B cell (primary cell): Measurements from ENCODE around the gene STX11. TPM values are rescaled to one million over a fixed set of nuclear protein-coding genes. Genes with fewer than 3 reads are reported as not detected.

Source experiments
- ATAC-seq: fragments of 200-7000 bp; cut with Tn5 transposase; one replicate; pipeline ENCODE4 v1.10.0; 2021; ENCODE audit warnings: low read depth, mild to moderate bottlenecking, moderate number of reproducible peaks, moderate library complexity
- CTCF ChIA-PET: fragments of 350-600 bp; sonication (Branson Sonifier 250); formaldehyde crosslinking; loops from one replicate; lab custom pipeline; 2021; ENCODE audit warnings: antibody characterized with exemption, inconsistent platforms; lab: Charles Lee
- POLR2A ChIA-PET: fragments of 350-600 bp; sonication (Branson Sonifier 250); formaldehyde crosslinking; loops from one replicate; lab custom pipeline; 2021; ENCODE audit warnings: antibody characterized with exemption; lab: Charles Lee
- DNase-seq: peaks from one replicate; pipeline ENCODE4 v3.0.0; 2013
- H2AFZ ChIP-seq: 2 replicates; pipeline ENCODE4 v1.6.1; 2012; ENCODE audit warnings: mild to moderate bottlenecking, low read depth, low read length; ENCODE audit not compliant: insufficient read depth, poor library complexity, severe bottlenecking
- H3K27ac ChIP-seq, 2 donors: 1 replicate in 1 of 2; 2 replicates in 1 of 2; pipeline ENCODE4 v1.5.1; 2012 to 2013; ENCODE audit warnings: low read length in 2 of 2, mild to moderate bottlenecking in 2 of 2, moderate library complexity in 1 of 2
- H3K27me3 ChIP-seq, 4 experiments: fragments of 200-600 bp in 1 of 4; sonication (generic) in 1 of 4; replicated peaks in 1 of 4; 1 replicate in 2 of 4; 2 replicates in 2 of 4; pipeline versions ENCODE4 v1.6.1 to v1.7.0; 2013 to 2016; ENCODE audit warnings: low read length in 3 of 4, mild to moderate bottlenecking in 2 of 4, mixed read lengths in 1 of 4, moderate library complexity in 1 of 4; ENCODE audit not compliant: insufficient read depth in 4 of 4, control insufficient read depth in 3 of 4; ENCODE audit errors: control extremely low read depth in 1 of 4
- H3K36me3 ChIP-seq, 2 experiments: replicated peaks in 1 of 2; 1 replicate in 1 of 2; 2 replicates in 1 of 2; pipeline versions ENCODE4 v1.6.1 to v1.7.1; 2013; ENCODE audit warnings: low read length in 1 of 2; ENCODE audit not compliant: insufficient read depth in 2 of 2, control insufficient read depth in 1 of 2; ENCODE audit errors: control extremely low read depth in 1 of 2, extremely low read depth in 1 of 2
- H3K4me1 ChIP-seq, 2 donors: fragments of 200-600 bp in 1 of 2; sonication (generic) in 1 of 2; 1 replicate in 1 of 2; 2 replicates in 1 of 2; pipeline versions ENCODE4 v1.5.1 to v1.6.1; 2013 to 2017; ENCODE audit warnings: low read length in 2 of 2; ENCODE audit not compliant: control insufficient read depth in 2 of 2, insufficient read depth in 2 of 2
- H3K4me2 ChIP-seq: replicated peaks from 2 replicates; pipeline ENCODE3; 2012; ENCODE audit warnings: mild to moderate bottlenecking, low read depth, low read length; ENCODE audit not compliant: poor library complexity, severe bottlenecking
- H3K4me3 ChIP-seq, 5 experiments: fragments of 200-600 bp in 1 of 5; sonication (generic) in 1 of 5; 1 replicate in 3 of 5; 2 replicates in 2 of 5; pipeline versions ENCODE4 v1.5.1 to v1.7.0; 2011 to 2016; ENCODE audit warnings: low read length in 4 of 5, mild to moderate bottlenecking in 4 of 5, low read depth in 2 of 5, control low read depth in 1 of 5, moderate library complexity in 1 of 5; ENCODE audit not compliant: insufficient read depth in 1 of 5; ENCODE audit errors: control extremely low read depth in 1 of 5, extremely low read depth in 1 of 5
- H3K79me2 ChIP-seq: fragments of 200-600 bp; sonication (generic); one replicate; pipeline ENCODE4 v1.6.0; 2016; ENCODE audit warnings: low read length; ENCODE audit not compliant: control insufficient read depth, insufficient read depth
- H3K9ac ChIP-seq: fragments of 200-600 bp; sonication (generic); 2 replicates; pipeline ENCODE4 v1.6.1; 2017; ENCODE audit warnings: mild to moderate bottlenecking, low read length, moderate library complexity
- H3K9me3 ChIP-seq, 3 donors: one replicate each; pipeline versions ENCODE4 v1.6.1 to v1.7.1; 2013; ENCODE audit warnings: low read length in 2 of 3; ENCODE audit not compliant: control insufficient read depth in 2 of 3, insufficient read depth in 1 of 3; ENCODE audit errors: control extremely low read depth in 1 of 3
- H4K20me1 ChIP-seq: 2 replicates; pipeline ENCODE4 v1.6.0; 2012; ENCODE audit warnings: mild to moderate bottlenecking, low read length; ENCODE audit not compliant: insufficient read depth, control insufficient read depth, poor library complexity, severe bottlenecking
- H3K27ac Mint-ChIP-seq: one replicate; pipeline ENCODE4 v1.8.0; 2021; ENCODE audit warnings: mixed read lengths
- H3K27me3 Mint-ChIP-seq: one replicate; pipeline ENCODE4 v1.8.0; 2021; ENCODE audit warnings: mixed read lengths
- H3K4me1 Mint-ChIP-seq: one replicate; pipeline ENCODE4 v1.8.0; 2021; ENCODE audit warnings: mixed read lengths
- H3K4me3 Mint-ChIP-seq: one replicate; pipeline ENCODE4 v1.8.0; 2021; ENCODE audit warnings: mixed read lengths
- H3K9me3 Mint-ChIP-seq: one replicate; pipeline ENCODE4 v1.8.0; 2022; ENCODE audit warnings: mixed read lengths; ENCODE audit not compliant: insufficient read depth
- CTCF ChIP-seq: fragments of 200-600 bp; IDR thresholded peaks from one replicate; pipeline ENCODE4 v1.8.0; 2022; ENCODE audit warnings: antibody characterized with exemption, mild to moderate bottlenecking
- EZH2 ChIP-seq: IDR thresholded peaks from 2 replicates; pipeline ENCODE4 v1.6.1; 2012; ENCODE audit warnings: borderline replicate concordance, low read depth, mild to moderate bottlenecking, moderate library complexity, low read length; ENCODE audit not compliant: insufficient read depth, poor library complexity, severe bottlenecking
- WGBS: methylation state at CpG from one replicate; pipeline ENCODE4 v1.1.5; 2013; ENCODE audit warnings: missing lambda C conversion rate; ENCODE audit not compliant: insufficient coverage; 5-methylcytosine and 5-hydroxymethylcytosine counted together
- intact Hi-C: fragments of 100-400 bp; cut with micrococcal nuclease; formaldehyde crosslinking; loops from one replicate; pipeline ENCODE4 v1.10.0; 2022
- polyA plus RNA-seq: library from polyadenylated mRNA; depleted of rRNA; stranded (reverse); fragments of >200 nt; gene quantifications from 2 replicates; pipeline ENCODE4 v1.2.3, GENCODE V29; 2012
- total RNA-seq, 2 donors: library from RNA; stranded (reverse); fragments of 120-200 nt in 1 of 2; gene quantifications; 1 replicate in 1 of 2; 2 replicates in 1 of 2; pipeline versions ENCODE4 v1.2.3 to v1.2.4, GENCODE V29; 2013 to 2022

STX11 gene
- total and polyA plus RNA-seq, 2 donors (not counting 1 experiment from before 2014, with no cell fraction given) = 10.3 to 14.6 TPM

- no peaks in the 10 kb centered on the region for H3K79me2 ChIP-seq
- no peaks in the 10 kb centered on the region for H4K20me1 ChIP-seq
These were observed 667 bp downstream of the STX11 start for GRCh38 chr6:144150710-144151657.

More at GRCh38 chr6:144150710-144151657, 667 bp downstream of the STX11 start:
- Histone ChIP-seq H2AFZ (peak overlapping the region; percentile 92), H3K4me2 (peak overlapping the region; percentile 95), H3K9ac (peak overlapping the region; percentile 76), H3K9me3 (no peaks in the 10 kb centered on the region), H3K27ac (peak overlapping the region; percentile 61 to 78), H3K36me3 (no peaks in the 10 kb centered on the region), H3K4me1 (peaks cover 9 to 15% of the 10 kb centered on the region in 2 donors), H3K27me3 (no peaks in the 10 kb centered on the region), H3K4me3 (peak overlapping the region; percentile 54 to 96 (median 76))
- Mint-ChIP-seq H3K4me1 (peaks cover 46% of the 10 kb centered on the region), H3K27me3 (no peaks in the 10 kb centered on the region), H3K27ac (peak overlapping the region; percentile 97), H3K4me3 (peak overlapping the region; percentile 96), H3K9me3 (no peaks in the 10 kb centered on the region)
- WGBS = 2% methylated on average over 21 of the region's 30 CpGs
- ChIA-PET POLR2A (interaction anchor here (1.1 to 1.5 kb wide), 3 partner anchors 10 to 68 kb away, joined by 3 to 6 read pairs (median 4); no protein-coding TSS in a partner anchor), CTCF (interaction anchor here (0.6 to 2.1 kb wide), 6 partner anchors 10 to 331 kb away, joined by 3 to 11 read pairs (median 3); no protein-coding TSS in a partner anchor)
- TF ChIP-seq CTCF = peak; percentile 72
- TF ChIP-seq EZH2 = no peak
- intact Hi-C loops = loop anchor here (1.0 to 5.0 kb wide), 10 partner anchors 46 to 700 kb away; partner anchors contain the start of genes ADAT2, LTV1, PEX3 and SF3B5
- peak; percentile 71 for DNase-seq
- peak; percentile 37 for ATAC-seq
